ENCODE measurements around the gene TMEM132D.

- no peak for TF ChIP-seq POLR2A (IDR thresholded peaks at IDR 0.05; ENCODE audit: low read depth, low read length)
- no peak for TF ChIP-seq POLR2AphosphoS5 (IDR thresholded peaks at IDR 0.05; ENCODE audit: low read depth, low read length)
- no peak for TF ChIP-seq TAF1 (IDR thresholded peaks at IDR 0.05; ENCODE audit: borderline replicate concordance, low read depth, low read length)
Measured at GRCh38 chr12:129670256-129670920, 233.4 kb downstream of the TMEM132D start.

Data from GM12892 (cell line).